HG03108 (cell line): ENCODE data around the gene SERPINA5.

Experiments used
- ATAC-seq: cut with Tn5 transposase; IDR thresholded peaks from one replicate; pipeline ENCODE4 v1.9.1; 2021; ENCODE audit warnings: moderate library complexity; ENCODE audit not compliant: unreplicated experiment

The SERPINA5 gene

GRCh38 chr14:94548999-94549985 is 31.9 kb upstream of the SERPINA5 start:
- no peak for ATAC-seq

- ATAC-seq: no peak
Observed at GRCh38 chr14:94550041-94550440, 31.2 kb upstream of the SERPINA5 start.

GRCh38 chr14:94555991-94556390 is 25.2 kb upstream of the SERPINA5 start:
- no peak for ATAC-seq

GRCh38 chr14:94557327-94557726 is 23.9 kb upstream of the SERPINA5 start:
- no peak for ATAC-seq

GRCh38 chr14:94558842-94559241 is 22.4 kb upstream of the SERPINA5 start:
- ATAC-seq: no peak

- ATAC-seq: no peak
Observed at GRCh38 chr14:94559638-94560290, 21.5 kb upstream of the SERPINA5 start.

- no peak for ATAC-seq
Observed at GRCh38 chr14:94560291-94560665, 20.9 kb upstream of the SERPINA5 start.

- ATAC-seq: no peak
Observed at GRCh38 chr14:94560751-94561655, 20.2 kb upstream of the SERPINA5 start, which contains the start of gene SERPINA4. SERPINA4 (plus strand) TSS chr14:94561442; CDS start chr14:94563483, 2,041 bp downstream.

GRCh38 chr14:94561656-94562010 is 19.6 kb upstream of the SERPINA5 start:
- ATAC-seq: no peak

GRCh38 chr14:94562022-94562421 is 19.2 kb upstream of the SERPINA5 start:
- ATAC-seq: no peak

GRCh38 chr14:94562941-94563883 is 18.0 kb upstream of the SERPINA5 start:
- ATAC-seq: no peak

- no peak for ATAC-seq
Observed at GRCh38 chr14:94564381-94564780, 16.8 kb upstream of the SERPINA5 start.

GRCh38 chr14:94568186-94568585 is 13.0 kb upstream of the SERPINA5 start:
- no peak for ATAC-seq

- no peak for ATAC-seq
Observed at GRCh38 chr14:94569381-94570001, 11.7 kb upstream of the SERPINA5 start.

- no peak for ATAC-seq
Observed at GRCh38 chr14:94570002-94570400, 11.2 kb upstream of the SERPINA5 start.

GRCh38 chr14:94570440-94570839 is 10.8 kb upstream of the SERPINA5 start:
- ATAC-seq: no peak

- no peak for ATAC-seq
Observed at GRCh38 chr14:94571395-94571794, 9.8 kb upstream of the SERPINA5 start.

- no peak for ATAC-seq
Observed at GRCh38 chr14:94571950-94572349, 9.3 kb upstream of the SERPINA5 start.

- no peak for ATAC-seq
Observed at GRCh38 chr14:94572637-94573303, 8.5 kb upstream of the SERPINA5 start.
